NCI-H1417 (cell line): Measurements from ENCODE around the gene MPRIP.

Experiments
- DNase-seq, 3 experiments: peaks; one replicate each; lab custom pipeline; 2025; lab: John Stamatoyannopoulos, UW

MPRIP gene

DNA sequence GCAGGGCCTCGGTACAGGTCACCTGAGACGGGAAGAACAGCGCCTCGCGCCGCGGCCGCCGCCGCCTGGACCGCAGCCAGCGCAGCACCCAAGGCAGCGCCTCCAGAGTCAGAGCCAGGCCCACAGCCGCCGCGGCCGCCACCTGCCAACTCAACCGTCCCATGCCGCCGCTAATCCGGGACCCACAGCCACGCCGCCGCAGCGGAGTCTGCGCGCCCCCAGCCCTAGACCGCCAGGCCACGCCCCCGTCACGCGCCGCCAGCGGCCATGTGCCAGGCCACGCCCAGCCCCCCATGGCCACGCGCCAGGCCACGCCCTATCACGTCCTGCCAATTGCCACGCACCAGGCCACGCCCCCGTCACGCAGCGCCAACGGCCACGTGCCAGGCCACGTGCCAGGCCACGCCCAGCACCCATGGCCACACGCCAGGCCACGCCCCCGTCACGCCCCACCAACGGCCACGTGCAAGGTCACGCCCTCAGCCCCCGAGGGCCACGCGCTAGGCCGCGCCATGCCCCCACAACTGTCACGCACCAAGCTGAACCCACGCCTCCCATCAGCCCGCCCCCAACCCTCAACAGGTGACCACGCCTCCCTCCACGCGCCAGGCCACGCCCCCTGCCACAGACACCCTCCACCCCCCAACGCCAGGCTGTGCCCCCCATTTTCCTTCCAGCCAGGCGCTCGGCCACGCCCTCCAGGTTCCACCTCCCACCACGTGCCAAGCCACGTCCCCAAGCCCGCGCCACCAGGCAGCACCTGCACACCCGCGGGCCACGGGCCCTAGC lies 164.1 kb downstream of the MPRIP start, which contains the start of gene PLD6:
TSS of gene PLD6 (minus strand) at position 210 of the 789 bp plus-strand sequence. CDS start at position 163, 47 bp downstream.
- peak; percentile 76 to 97 (median 89) for DNase-seq

DNA sequence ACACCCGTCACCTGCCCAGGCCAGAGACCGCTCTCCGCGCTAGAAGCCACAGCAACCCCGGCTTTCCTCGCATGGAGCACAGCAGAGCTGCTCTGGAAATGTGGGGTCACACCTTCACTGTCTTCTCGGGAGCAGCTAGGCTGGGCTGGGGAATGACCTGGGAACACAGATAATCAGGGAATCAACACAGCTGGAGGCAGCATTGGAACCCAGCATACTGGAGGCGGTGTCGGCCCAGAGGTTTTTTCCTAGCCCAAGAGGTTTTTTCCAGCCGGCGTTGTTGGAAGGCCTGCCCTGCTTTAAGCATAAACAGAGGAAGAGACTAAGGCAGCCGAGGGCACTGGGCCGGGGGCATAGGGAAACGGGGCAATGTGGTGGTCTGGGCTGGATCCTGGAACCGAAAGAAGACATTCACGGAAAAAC lies 164.7 kb downstream of the MPRIP start:
- DNase-seq = no peak

DNA sequence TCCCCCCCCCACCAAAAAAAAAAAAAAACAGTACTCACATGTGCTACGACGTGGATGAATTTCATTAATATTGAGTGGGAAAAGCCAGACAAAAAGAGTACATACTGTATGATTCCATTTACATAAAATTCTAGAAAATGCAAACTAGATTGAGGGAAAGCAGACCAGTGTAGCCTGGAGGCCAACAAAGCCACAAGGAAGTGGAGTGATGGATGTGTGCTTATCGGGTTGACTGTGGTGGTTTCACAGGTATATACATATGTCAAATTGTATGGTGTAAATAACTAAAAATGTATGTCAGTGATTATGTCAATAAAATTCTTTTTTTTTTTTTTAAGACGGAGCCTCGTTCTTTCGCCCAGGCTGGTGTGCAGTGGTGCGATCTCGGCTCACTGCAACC lies 165.7 kb downstream of the MPRIP start:
- no peak for DNase-seq

DNA sequence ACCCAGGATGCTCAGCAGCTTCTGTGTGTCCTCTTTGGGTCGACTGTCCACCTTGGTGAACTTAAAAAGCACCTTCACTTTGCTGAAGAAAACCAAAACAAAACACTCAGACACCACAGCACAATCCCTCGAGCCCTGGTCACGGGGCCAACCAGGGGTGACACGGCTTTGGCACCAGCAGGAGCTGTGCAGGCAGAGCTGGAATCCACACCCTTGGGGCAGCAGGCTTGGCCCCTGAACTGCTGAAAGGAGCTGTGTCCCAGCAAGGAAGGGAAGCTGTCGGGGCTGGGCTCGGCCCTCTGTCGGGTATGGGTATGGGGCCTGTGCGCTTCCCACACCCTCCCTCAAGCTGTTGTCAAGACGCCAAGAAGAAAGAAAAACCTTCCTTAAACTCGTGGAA lies 171.5 kb downstream of the MPRIP start:
- DNase-seq = no peak

DNA sequence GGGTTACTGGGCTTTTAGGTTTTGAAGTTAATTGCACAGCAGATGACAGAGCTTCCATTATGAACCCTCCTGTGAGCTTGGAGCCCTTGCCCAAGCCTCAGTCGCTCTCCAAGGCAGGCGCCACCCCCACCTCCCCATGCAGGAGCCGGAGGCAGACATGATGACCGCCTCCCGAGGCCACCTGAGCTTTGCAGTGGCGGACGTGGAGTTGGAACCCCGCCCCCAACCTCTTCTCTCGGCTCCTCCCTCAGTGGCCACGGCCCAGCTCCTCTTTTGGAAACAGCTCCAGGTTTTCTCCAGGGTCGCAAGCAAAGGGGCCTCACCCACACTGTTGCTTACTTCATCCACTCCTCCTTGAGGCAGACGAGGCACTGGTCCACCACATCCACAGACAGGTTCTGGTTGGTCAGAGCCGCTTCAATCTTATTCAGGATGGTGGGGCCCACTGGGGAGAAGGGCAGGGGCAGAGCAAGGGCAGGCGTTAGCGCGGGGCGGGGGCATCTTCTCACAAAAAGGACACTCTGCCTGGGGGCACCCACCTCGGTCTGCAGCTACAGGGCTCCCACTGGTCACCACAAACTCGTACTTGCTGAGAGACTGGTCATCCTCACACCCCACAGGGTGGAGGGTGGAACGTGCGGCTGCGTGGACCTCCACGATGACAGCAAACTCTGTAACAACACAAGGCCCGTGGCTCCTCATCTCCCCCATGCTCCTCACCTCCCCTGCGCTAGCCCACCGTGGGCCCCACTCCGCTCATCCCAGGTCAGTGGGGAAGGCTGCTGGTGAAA lies 172.6 kb downstream of the MPRIP start:
- DNase-seq = no peak

DNA sequence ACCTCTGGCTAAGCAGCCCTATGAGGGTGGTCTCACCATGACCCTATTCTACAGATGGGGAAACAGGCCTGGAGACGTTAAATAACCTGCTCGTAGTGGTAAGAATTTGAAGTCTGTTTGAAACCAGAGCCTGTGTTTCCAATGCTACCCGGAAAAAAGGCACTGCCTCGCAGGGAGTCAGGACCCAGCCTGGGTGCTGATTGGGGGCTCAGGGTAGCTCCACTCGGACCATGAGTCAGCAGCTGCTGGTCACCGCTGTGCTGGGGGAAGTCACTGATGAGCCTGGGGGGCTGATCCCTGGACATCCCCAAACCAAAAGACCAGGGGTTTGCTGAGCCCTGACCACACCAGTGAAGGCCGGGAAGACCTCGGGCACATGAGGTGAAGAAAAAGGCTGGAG lies 173.3 kb downstream of the MPRIP start:
- DNase-seq = no peak

DNA sequence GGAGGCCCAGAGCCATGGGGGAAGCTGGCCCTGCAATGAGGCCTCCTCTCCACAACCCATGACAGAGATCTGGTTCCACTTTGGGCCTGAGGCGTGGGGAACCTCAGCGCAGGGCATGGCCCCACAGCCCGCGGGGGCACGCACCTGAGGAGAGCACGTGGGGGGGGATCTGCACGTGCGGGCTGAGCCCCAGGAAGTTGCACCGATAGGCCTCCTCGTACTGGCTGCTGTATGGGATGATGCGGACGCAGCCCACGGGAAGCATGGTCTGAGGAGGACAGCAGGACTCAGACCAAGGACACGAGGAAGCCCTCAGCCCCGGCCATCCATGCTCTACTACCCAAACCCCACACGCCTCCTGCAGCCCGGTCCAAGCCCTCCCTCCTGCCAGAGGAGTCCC lies 174.0 kb downstream of the MPRIP start:
- DNase-seq = no peak

DNA sequence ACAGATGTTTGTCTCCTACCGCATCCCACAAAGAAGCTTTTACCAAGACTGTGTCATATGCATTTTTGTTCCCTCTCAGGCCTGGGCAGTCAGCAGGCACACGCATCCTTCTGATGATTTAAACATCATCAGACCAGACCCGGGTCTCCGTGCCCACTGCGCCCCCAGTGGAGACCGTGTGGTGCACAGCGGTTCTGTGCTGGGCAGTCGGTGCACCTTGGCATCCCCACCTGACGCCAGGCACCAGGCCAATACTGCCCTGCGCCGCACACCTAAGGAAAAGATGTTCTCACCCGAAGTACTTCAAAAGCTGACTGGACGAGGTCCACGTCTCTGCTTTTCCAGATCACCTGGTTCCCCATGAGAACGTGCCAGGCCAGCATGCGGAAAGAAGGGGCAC lies 174.5 kb downstream of the MPRIP start:
- DNase-seq = no peak

DNA sequence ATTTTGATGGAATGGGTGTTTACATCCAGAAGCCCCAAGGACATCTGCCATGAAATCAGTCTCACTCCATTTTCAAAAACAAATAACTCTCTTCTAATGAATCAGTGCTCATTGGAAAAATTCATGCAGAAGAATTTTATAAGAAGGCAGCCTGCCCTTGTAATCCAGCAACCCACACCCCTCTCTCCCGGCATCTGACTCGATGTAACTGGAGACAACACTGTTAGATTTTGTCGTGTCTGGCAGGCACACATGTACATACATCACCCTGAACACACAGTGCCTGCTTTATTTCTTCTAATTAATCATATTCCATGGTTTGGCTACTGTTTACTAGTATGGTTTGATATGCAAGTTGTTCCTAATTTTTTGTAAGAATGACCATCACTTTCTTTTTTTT lies 175.7 kb downstream of the MPRIP start:
- no peak for DNase-seq

DNA sequence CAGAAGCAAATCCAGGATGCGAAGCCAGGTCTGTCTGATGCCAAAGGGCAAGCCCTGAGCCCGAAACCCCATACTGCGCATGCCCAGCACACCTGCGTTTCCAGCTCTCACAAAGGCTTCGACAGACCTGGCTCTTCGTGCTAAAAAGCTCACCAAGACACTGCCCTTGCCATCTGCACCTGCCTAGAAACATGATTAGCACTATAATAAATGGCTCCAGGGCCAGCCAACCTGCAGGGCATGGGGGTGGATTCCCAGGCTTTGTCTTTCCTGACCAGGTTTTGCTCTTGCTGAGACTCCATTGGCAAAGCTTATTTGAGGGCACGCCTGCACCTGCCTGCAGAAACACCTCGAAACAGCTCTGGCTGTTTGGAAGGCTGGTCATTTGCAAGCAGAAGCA lies 178.3 kb downstream of the MPRIP start:
- peak in 2 of 3 experiments; percentile 82 to 94 for DNase-seq

DNA sequence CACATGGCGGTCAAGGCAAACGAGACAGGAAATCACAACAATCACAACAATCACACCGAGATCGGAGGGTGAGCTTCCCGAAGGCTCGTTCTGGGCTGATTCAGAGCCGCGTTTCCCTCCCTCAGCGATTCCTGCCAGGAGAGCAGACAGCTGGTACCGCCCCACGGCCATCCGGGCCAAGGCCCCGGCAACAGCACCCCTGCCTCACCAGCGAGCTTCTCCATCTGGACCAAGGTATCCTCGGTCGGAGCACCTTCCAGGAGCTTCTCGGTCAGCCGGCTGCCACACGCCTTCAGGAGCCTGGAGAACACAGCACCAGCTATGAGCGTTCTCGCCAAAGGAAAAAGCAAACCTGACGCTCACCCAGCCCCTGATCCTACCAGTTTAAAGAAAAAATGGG lies 179.1 kb downstream of the MPRIP start:
- DNase-seq = no peak

DNA sequence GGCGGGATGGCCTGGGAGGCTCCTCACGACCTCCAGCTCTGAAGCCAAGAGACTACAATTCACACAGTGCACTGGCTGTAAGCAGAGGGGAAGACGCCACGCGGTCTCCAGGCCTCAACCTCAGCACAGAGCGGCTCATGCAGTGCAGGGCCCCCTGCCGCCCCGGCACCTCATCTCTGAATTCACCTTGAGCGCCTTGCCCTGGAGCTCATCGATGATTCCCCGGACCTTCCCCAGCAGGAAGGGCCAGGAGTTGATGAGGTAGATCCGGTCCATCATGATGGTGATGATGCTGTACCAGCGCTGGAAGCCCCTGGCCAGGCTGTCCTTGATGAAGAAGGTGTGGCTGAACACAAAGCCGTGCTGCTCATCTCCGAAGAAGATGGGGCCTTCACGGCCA lies 181.5 kb downstream of the MPRIP start:
- no peak for DNase-seq

DNA sequence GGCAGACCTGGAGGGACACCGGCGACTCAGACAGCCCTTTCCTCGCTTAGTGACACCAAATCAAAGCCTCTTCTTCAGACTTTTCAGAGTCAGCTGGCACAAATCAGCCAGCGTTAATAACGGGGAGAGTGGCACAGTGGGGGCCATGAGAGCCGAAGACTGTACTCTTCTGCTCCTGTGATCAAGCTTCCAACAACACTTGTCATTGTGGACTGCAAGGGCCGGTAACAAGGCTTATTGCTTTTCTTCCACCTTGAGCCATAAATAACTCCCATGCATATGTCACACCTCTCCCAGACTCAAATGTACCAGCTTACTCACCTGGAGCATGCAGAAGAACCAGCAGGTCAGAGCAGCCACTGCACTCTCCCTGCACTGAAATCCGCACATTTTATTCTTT lies 181.9 kb downstream of the MPRIP start:
- no peak for DNase-seq

DNA sequence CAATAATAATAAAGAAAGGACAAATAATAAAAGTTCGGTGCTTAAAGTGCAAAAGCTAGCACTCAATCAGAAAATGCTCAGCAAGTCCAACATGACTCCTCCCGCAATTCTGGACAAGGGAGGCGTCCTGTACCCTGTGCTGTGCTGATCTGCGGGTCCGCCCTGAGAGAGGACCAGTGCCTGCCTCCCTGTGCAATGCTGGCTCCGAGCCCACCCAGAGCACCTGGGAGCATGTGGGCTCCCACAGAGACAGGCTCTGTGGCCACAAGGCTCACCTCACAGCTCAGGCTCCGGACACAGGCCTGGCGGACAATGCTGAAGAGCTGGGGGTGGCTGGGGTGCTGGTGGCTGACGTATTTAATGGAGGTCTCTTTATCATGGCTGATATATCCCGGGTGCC lies 183.6 kb downstream of the MPRIP start:
- no peak for DNase-seq

DNA sequence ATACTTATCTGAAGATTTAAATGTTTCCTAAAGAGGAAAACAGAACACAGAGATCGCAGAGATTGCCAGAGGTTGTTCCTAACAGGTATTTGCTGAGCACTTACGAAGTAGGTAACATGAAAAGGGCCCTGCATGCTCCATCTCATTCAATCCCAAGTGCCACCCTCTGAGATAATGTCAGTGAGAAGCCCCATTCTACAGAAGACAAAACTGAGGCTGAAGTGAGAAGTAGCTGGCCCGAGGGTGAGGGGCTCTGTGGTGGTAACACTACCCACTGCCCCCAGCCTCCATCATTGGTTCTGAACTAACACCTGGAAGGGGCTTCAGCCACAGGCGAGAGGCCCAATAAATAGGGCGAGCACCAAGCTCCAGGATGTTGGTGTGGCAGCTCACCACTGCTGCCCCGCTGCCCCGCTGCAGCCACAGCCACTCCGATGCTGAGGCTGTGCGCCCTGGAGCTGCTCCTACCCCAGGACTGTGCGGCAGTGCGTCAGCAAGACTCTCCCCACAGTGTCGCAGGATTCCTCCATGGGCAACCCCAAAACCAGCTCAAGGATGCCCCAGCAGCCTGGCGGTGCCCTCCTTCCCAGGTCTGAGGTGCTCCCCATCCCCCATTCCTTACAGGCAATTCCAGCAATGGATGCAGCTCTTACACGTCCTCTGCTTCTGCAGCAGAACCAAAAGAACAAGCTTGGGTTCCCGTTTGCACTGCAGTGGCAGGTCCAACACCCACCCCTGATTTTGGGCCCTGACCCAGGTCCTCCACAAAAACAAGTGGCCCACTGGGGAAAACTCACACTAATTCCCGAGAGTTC lies 184.4 kb downstream of the MPRIP start:
- no peak for DNase-seq

DNA sequence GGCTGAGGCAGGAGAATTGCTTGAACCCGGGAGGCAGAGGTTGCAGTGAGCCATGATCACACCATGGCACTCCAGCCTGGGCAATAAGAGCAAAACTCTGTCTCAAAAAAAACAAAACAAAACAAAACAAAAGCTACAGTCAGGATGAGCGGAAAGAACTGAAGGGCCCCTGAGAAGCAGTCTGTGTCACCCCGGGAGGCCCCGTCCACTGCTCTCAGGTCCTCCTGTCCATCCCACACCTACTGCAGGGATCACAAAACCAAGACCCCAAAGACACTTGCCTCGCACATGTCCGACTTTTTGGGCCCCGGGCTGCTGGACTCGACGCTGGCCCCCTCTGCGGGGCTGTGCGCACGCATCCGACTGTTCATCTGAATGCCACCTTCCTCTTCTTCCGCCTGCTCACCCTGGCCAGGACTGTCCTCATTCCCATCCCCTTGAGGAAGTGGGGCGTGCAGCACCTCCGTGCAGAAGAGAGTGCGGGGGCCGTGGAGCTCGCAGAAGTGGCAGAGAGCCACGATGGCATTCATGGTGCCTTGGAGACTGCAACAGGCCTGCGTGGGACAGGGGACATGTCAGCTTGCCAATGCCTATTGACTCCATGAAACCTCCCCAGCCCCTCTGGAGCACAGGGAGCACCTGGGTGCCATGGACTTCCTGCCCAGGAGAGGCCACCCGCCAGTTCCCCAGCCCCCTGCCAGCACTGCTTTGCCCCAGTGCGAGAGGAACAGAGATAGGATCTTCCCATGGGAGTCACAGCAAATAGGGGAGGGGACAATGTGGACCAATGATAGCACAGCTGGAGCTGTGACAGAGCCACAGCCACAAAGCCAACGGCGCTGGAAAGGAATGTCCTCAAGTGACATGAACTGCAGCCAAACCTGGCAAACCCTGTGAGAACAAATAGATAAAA lies 185.6 kb downstream of the MPRIP start:
- DNase-seq = no peak

DNA sequence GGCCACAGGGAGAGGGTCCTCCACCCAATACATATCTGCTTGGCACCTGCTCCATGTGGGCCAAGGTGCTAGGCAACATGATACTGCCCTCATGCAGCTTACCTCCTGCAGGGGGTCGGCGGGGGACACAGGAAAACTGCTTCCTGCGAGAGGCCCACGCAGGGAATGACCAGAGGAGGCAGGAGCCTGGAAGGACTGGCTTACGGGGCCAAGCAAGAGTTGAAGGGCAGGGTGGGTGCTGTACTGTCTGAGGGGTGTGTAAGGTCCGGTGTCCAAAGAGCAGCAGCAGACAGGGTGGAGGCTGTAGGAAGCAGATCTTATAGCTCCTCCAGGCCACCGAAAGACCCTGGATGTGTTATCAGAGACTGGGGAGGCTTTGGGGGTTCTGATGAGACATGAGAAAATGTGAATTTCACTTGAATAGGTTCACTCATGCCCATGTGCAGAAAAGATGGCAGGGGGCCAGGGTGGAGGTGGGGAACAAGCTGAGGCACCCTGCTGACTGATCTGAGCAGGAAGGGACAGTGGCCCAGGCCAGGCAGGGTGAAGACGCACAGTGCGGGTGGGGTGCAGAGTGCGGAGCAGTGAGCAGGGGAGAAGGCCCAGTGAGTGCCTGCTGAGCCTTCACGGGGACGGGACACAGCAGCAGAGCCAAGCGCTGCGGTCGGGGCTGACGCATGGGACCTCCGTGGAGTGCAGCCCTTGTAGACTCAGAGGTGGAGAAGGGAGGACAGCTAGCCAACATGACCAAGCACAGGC lies 186.4 kb downstream of the MPRIP start:
- DNase-seq = no peak

DNA sequence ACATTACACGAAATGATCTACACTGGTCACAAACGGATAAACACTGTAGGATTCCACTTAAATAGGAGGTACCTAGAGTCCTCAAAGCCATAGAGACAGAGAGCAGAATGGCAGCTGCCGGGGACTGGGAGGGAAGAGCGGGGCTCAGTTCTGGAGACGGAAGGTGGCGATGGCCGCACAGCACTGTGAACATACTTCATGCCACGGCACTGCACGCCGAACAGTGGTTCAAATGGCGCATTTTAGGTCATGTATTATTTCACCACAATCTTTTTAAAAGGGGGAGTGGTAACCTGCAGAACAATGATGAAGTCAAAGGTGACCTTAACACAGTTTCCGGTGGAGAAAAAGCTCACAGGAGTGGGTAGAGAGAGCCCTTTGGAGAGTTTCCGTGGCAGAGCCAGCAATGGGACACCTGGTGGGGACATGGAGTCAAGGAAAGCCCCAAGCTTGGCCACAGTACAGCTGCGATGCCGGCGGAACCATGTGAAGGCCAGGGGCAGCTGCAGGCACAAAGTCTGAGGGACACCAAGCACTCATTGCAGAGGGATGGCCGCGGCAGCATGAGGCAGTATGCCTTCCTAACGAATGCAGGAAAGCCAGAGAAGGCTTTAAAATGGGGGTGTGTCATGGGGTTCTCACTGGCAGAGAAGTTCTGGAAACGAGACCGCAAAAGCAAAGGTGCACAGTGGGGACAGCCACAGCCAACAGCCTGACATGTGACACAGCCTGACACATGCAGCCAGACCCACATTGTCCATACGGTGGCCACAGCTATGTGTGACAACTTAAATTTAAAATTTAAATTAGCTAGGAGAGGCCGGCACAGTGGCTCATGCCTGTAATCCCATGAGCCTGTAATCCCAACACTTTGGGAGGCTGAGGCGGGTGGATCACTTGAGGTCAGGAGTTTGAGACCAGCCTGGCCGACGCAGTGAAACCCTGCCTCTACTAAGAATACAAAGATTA lies 187.4 kb downstream of the MPRIP start:
- DNase-seq = no peak

DNA sequence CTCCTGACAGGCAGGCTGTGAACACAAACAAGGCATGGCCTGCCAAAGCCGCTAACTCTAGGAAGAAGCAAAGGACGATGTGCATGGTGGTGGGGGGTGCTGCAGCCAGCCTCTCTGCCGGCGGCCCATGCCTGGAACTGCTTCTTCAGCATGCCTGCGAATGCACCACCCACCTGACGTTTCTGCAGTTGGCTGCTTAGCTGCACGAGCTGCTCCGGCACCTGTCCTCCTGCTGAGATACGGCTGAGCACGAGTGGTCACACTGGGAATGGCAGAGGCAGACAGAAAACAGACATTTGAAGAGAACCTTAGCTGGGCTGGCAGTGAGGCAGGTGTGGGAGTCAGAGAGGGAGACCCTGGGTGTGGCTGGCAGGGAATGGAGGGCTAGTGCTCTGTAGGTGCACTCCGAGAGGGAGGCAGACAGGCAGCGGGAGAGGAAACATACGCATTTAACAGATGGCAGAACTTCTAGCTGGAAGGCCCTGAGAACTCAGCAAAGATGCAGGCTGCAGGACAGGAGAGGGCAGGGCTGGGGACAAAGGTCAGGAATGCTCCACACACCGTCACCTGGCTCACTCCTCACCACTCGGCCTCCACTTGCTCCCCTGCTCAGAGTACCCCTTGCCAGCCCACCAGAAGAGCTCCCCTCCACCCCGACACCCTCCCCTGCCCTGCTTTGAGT lies 189.5 kb downstream of the MPRIP start:
- DNase-seq = no peak
